MM.1S (cell line): Measurements from ENCODE around the gene HDAC5.

Source experiments
- CTCF ChIP-seq: fragments of 300-600 bp; sonication (generic); IDR thresholded peaks from 2 replicates; pipeline ENCODE4 v1.5.1; 2016; ENCODE audit warnings: antibody characterized with exemption, low read length, mixed read lengths
- EZH2 ChIP-seq: fragments of 300-600 bp; sonication (generic); optimal IDR thresholded peaks from 2 replicates; pipeline ENCODE3; 2017; ENCODE audit warnings: low read depth, mild to moderate bottlenecking, antibody characterized with exemption, low read length, mixed read lengths
- EZH2phosphoT487 ChIP-seq: fragments of 300-600 bp; sonication (generic); IDR thresholded peaks from 2 replicates; pipeline ENCODE4 v1.6.1; 2018; ENCODE audit warnings: antibody characterized with exemption, low read length

GRCh38 chr17:44087319-44087718, 36.1 kb downstream of the HDAC5 start:
- TF ChIP-seq EZH2 = no peak
- no peak for TF ChIP-seq CTCF
- TF ChIP-seq EZH2phosphoT487 = no peak
